Left lung (tissue), 10 donors: ENCODE data around the gene ZNRF1. TPM values are rescaled to one million over a fixed set of nuclear protein-coding genes. Genes with fewer than 3 reads are reported as not detected.
A peak's percentile ranks its signal among the peaks of the same experiment; 100 is the strongest.

ENCODE experiments used
- ATAC-seq: fragments of 200-7000 bp; cut with Tn5 transposase; one replicate; pipeline ENCODE4 v1.9.1; 2020; ENCODE audit warnings: moderate library complexity
- DNase-seq, 4 donors: peaks; one replicate each; pipeline ENCODE4 v3.0.0-alpha.2; 2013 to 2020
- H3K27ac ChIP-seq, 2 donors: fragments of 200-600 bp; sonication (generic) in 1 of 2; one replicate each; pipeline versions ENCODE4 v1.5.0 to v1.8.0; 2020 to 2021
- H3K27me3 ChIP-seq, 2 donors: fragments of 200-600 bp; sonication (generic) in 1 of 2; one replicate each; pipeline versions ENCODE4 v1.5.0 to v1.8.0; 2020 to 2021
- H3K36me3 ChIP-seq, 2 donors: fragments of 200-600 bp; sonication (generic) in 1 of 2; one replicate each; pipeline versions ENCODE4 v1.5.0 to v1.8.0; 2020 to 2021
- H3K4me1 ChIP-seq, 2 donors: fragments of 200-600 bp; one replicate each; pipeline ENCODE4 v1.8.0; 2021
- H3K4me3 ChIP-seq, 2 donors: fragments of 200-600 bp; sonication (generic) in 1 of 2; one replicate each; pipeline versions ENCODE4 v1.5.0 to v1.8.0; 2020 to 2021; ENCODE audit warnings: mild to moderate bottlenecking in 1 of 2
- H3K9me3 ChIP-seq, 2 donors: fragments of 200-600 bp; sonication (generic) in 1 of 2; one replicate each; pipeline versions ENCODE4 v1.5.0 to v1.8.0; 2020 to 2021
- CTCF ChIP-seq, 2 donors: fragments of 200-600 bp; sonication (generic) in 1 of 2; IDR thresholded peaks; one replicate each; pipeline versions ENCODE4 v1.5.0 to v1.8.0; 2021; ENCODE audit warnings: antibody characterized with exemption in 2 of 2
- intact Hi-C, 2 donors: fragments of 100-400 bp; cut with DNase I; formaldehyde crosslinking; loops; one replicate each; pipeline versions ENCODE4 v1.11.2 to v1.14.2; 2022
- polyA plus RNA-seq, 6 donors: library from polyadenylated mRNA; unstranded; fragments of 120-200 nt; gene quantifications; one replicate each; pipeline ENCODE4 v1.2.1, GENCODE V29; 2013; ENCODE audit not compliant: insufficient read length in 6 of 6
- total RNA-seq, 2 donors: library from RNA; stranded (reverse); fragmentation: NEBNext Ultra II Directional; extraction: Animal tissue kit (Norgen Biotek cat#: 25700); gene quantifications; one replicate each; pipeline ENCODE4 v1.2.1, GENCODE V29; 2021
- donor health status: DM: no; HTN: yes; CAD: no.
- donor health status: DM: no; HTN: no; CAD: no.

The ZNRF1 gene
- total and polyA plus RNA-seq, 8 donors, result 24.3 to 60.8 (median 46.5) TPM

DNA sequence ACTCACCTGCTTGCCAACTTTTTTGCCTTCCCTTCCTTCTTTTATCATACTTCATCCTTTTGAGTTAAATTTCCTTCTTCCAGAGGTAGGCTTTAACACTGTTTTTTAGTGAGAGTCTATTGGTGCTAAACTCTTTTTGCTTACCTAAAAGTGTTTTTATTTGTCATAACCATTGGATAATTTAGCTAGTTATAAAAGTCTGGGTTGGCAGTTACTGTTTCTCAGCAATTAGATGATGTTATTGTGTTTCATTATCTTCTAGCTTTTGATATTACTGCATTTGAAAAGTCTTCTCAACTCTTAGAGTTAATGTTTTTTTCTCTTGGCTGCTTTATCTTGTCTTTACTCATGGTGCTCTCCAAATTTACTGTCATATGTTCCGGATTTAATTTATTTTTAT, 22.6 kb downstream of the ZNRF1 start:
- TF ChIP-seq CTCF (IDR thresholded peaks at IDR 0.05), result no peak

DNA sequence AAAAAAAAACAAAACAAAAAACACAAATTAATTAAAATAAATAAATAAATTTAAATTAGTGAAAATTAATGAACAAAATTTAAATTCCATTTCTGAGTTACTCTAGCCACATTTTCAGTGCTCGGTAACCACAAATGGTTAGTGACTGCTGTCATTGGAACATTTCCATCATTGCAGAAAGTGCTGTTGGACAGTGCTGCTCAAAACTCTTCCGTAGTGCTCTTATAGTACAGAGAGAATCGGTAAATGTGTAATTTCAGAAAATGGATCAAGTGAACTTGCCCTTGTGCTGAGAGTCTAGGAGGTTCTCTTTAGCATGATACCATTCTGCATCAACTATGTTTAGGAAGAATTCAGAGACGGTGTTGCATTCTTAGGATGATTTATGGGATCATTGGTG, 23.7 kb downstream of the ZNRF1 start:
- DNase-seq (no peak), ATAC-seq (no peak)
- peaks cover 0 to 44% of the 10 kb centered on the region in 2 donors for H3K4me1 ChIP-seq
- no peaks in the 10 kb centered on the region for H3K36me3 ChIP-seq
- H3K27me3 ChIP-seq, result no peaks in the 10 kb centered on the region
- TF ChIP-seq CTCF (IDR thresholded peaks at IDR 0.05), result no peak
- H3K27ac ChIP-seq, result no peak overlapping the region
- H3K4me3 ChIP-seq, result no peak overlapping the region
- intact Hi-C loops, result no loop called here
- H3K9me3 ChIP-seq, result peaks cover 0 to 11% of the 10 kb centered on the region in 2 donors

More for the DNA sequence above, 22.6 kb downstream of the ZNRF1 start:
- peaks cover 0 to 40% of the 10 kb centered on the region in 2 donors for H3K4me1 ChIP-seq
- H3K9me3 ChIP-seq, result peaks cover 0 to 11% of the 10 kb centered on the region in 2 donors
- no peak overlapping the region for H3K4me3 ChIP-seq
- DNase-seq (no peak), ATAC-seq (no peak)
- H3K36me3 ChIP-seq, result no peaks in the 10 kb centered on the region
- no peaks in the 10 kb centered on the region for H3K27me3 ChIP-seq
- intact Hi-C loops, result no loop called here
- no peak overlapping the region for H3K27ac ChIP-seq

GRCh38 chr16:75023009-75023408, 24.2 kb downstream of the ZNRF1 start:
- intact Hi-C loops, result no loop called here
- no peak for TF ChIP-seq CTCF (IDR thresholded peaks at IDR 0.05)
- no peak overlapping the region for H3K27ac ChIP-seq
- no peak overlapping the region for H3K4me3 ChIP-seq
- DNase-seq (no peak), ATAC-seq (no peak)
- peaks cover 0 to 41% of the 10 kb centered on the region in 2 donors for H3K4me1 ChIP-seq
- no peaks in the 10 kb centered on the region for H3K27me3 ChIP-seq
- H3K36me3 ChIP-seq, result no peaks in the 10 kb centered on the region
- peaks cover 0 to 11% of the 10 kb centered on the region in 2 donors for H3K9me3 ChIP-seq

GRCh38 chr16:75024182-75024581, 25.4 kb downstream of the ZNRF1 start:
- no peak for TF ChIP-seq CTCF (IDR thresholded peaks at IDR 0.05)
- DNase-seq (no peak), ATAC-seq (no peak)
- H3K36me3 ChIP-seq, result no peaks in the 10 kb centered on the region
- H3K4me1 ChIP-seq, result peaks cover 0 to 40% of the 10 kb centered on the region in 2 donors
- intact Hi-C loops, result no loop called here
- peak overlapping the region; percentile 11 to 47 for H3K27ac ChIP-seq
- no peaks in the 10 kb centered on the region for H3K27me3 ChIP-seq
- H3K4me3 ChIP-seq, result no peak overlapping the region
- peaks cover 0 to 11% of the 10 kb centered on the region in 2 donors for H3K9me3 ChIP-seq

GRCh38 chr16:75024594-75024993, 25.8 kb downstream of the ZNRF1 start:
- no peak for DNase-seq
- no peak for ATAC-seq
- intact Hi-C loops, result no loop called here
- Histone ChIP-seq H3K4me1 (peaks cover 0 to 37% of the 10 kb centered on the region in 2 donors), H3K36me3 (no peaks in the 10 kb centered on the region), H3K4me3 (no peak overlapping the region), H3K9me3 (peaks cover 0 to 11% of the 10 kb centered on the region in 2 donors), H3K27me3 (no peaks in the 10 kb centered on the region), H3K27ac (peak overlapping the region; percentile 11 to 47)
- no peak for TF ChIP-seq CTCF (IDR thresholded peaks at IDR 0.05)
